C1 segment of cervical spinal cord (tissue), 14 donors: ENCODE measurements around the gene C16orf89.
A peak's percentile ranks its signal among the peaks of the same experiment; 100 is the strongest.

ENCODE experiments used
- DNase-seq, 14 donors: peaks; one replicate each; lab custom pipeline; 2025; lab: John Stamatoyannopoulos, UW

C16orf89 gene

GRCh38 chr16:5005916-5006315 is 59.8 kb downstream of the C16orf89 start:
- no peak for DNase-seq

- no peak for DNase-seq
These were observed 61.4 kb downstream of the C16orf89 start for GRCh38 chr16:5004311-5004710.

GRCh38 chr16:5003828-5004227 is 61.9 kb downstream of the C16orf89 start:
- DNase-seq: no peak

GRCh38 chr16:5003211-5003610 is 62.5 kb downstream of the C16orf89 start:
- no peak for DNase-seq

- DNase-seq: no peak
These were observed 63.0 kb downstream of the C16orf89 start for GRCh38 chr16:5002699-5003143.

GRCh38 chr16:5001986-5002385 is 63.8 kb downstream of the C16orf89 start:
- no peak for DNase-seq

GRCh38 chr16:5001571-5001970 is 64.2 kb downstream of the C16orf89 start:
- no peak for DNase-seq

GRCh38 chr16:5000573-5001001 is 65.2 kb downstream of the C16orf89 start:
- no peak for DNase-seq

- peak in 11 of 14 donors; percentile 7 to 72 (median 40) for DNase-seq
These were observed 70.9 kb downstream of the C16orf89 start for GRCh38 chr16:4994719-4995434.
